NCI-H187 (cell line): Measurements from ENCODE around the gene TMEM119.

Experiments
- DNase-seq, 2 experiments: peaks; one replicate each; lab custom pipeline; 2025; lab: John Stamatoyannopoulos, UW

The TMEM119 gene

GRCh38 chr12:108616359-108616758, 18.5 kb upstream of the TMEM119 start:
- DNase-seq, result no peak

- DNase-seq, result no peak
Measured at GRCh38 chr12:108615918-108616317, 18.0 kb upstream of the TMEM119 start.

GRCh38 chr12:108614639-108615038, 16.8 kb upstream of the TMEM119 start:
- no peak for DNase-seq

GRCh38 chr12:108614041-108614440, 16.2 kb upstream of the TMEM119 start:
- DNase-seq, result no peak

GRCh38 chr12:108613548-108613947, 15.7 kb upstream of the TMEM119 start:
- no peak for DNase-seq

- DNase-seq, result no peak
Measured at GRCh38 chr12:108612788-108613282, 15.0 kb upstream of the TMEM119 start.

GRCh38 chr12:108611884-108612415, 14.1 kb upstream of the TMEM119 start:
- DNase-seq, result no peak

GRCh38 chr12:108610856-108611605, 13.1 kb upstream of the TMEM119 start:
- no peak for DNase-seq

GRCh38 chr12:108610336-108610815, 12.5 kb upstream of the TMEM119 start:
- DNase-seq, result no peak

- no peak for DNase-seq
Measured at GRCh38 chr12:108609537-108610335, 11.9 kb upstream of the TMEM119 start.

GRCh38 chr12:108608616-108609015, 10.7 kb upstream of the TMEM119 start:
- DNase-seq, result no peak

- no peak for DNase-seq
Measured at GRCh38 chr12:108607981-108608600, 10.2 kb upstream of the TMEM119 start.

GRCh38 chr12:108606492-108606891, 8.6 kb upstream of the TMEM119 start:
- no peak for DNase-seq

GRCh38 chr12:108605690-108606406, 8.0 kb upstream of the TMEM119 start:
- DNase-seq, result no peak

- no peak for DNase-seq
Measured at GRCh38 chr12:108605000-108605689, 7.3 kb upstream of the TMEM119 start.

- peak in 1 of 2 experiments; percentile 20 for DNase-seq
Measured at GRCh38 chr12:108604208-108604941, 6.5 kb upstream of the TMEM119 start.

- DNase-seq, result no peak
Measured at GRCh38 chr12:108603743-108604142, 5.9 kb upstream of the TMEM119 start.

- DNase-seq, result no peak
Measured at GRCh38 chr12:108602976-108603704, 5.3 kb upstream of the TMEM119 start.

- DNase-seq, result no peak
Measured at GRCh38 chr12:108602209-108602705, 4.4 kb upstream of the TMEM119 start.

GRCh38 chr12:108600702-108601007, 2.8 kb upstream of the TMEM119 start:
- no peak for DNase-seq
